Endodermal cell (in vitro differentiated cells): ENCODE data around the gene IMMP1L. TPM values are rescaled to one million over a fixed set of nuclear protein-coding genes. Genes with fewer than 3 reads are reported as not detected.
A peak's percentile ranks its signal among the peaks of the same experiment; 100 is the strongest.

Experiments
- DNase-seq: peaks from one replicate; pipeline ENCODE4 v3.0.0-alpha.2; 2017
- H3K27ac ChIP-seq: 2 replicates; pipeline ENCODE4 v1.5.1; 2013; ENCODE audit warnings: mild to moderate bottlenecking, low read depth, low read length, moderate library complexity
- H3K27me3 ChIP-seq: 2 replicates; pipeline ENCODE4 v1.6.1; 2013; ENCODE audit warnings: mild to moderate bottlenecking, low read length, moderate library complexity; ENCODE audit not compliant: insufficient read depth, control insufficient read depth, poor library complexity, severe bottlenecking
- H3K36me3 ChIP-seq: 2 replicates; pipeline ENCODE4 v1.7.0; 2013; ENCODE audit warnings: mild to moderate bottlenecking, low read length, moderate library complexity; ENCODE audit not compliant: control insufficient read depth, insufficient read depth
- H3K4me1 ChIP-seq: one replicate; pipeline ENCODE4 v1.7.0; 2013; ENCODE audit warnings: low read length; ENCODE audit not compliant: control insufficient read depth, insufficient read depth
- H3K4me3 ChIP-seq: 2 replicates; pipeline ENCODE4 v1.5.1; 2013; ENCODE audit warnings: mild to moderate bottlenecking, low read length, moderate library complexity
- H3K9ac ChIP-seq: 2 replicates; pipeline ENCODE4 v1.6.1; 2013; ENCODE audit warnings: mild to moderate bottlenecking, low read length, moderate library complexity; ENCODE audit not compliant: poor library complexity, severe bottlenecking; ENCODE audit errors: extremely low read depth
- H3K9me3 ChIP-seq: 2 replicates; pipeline ENCODE4 v1.6.1; 2013; ENCODE audit warnings: mild to moderate bottlenecking, low read length, moderate library complexity; ENCODE audit not compliant: control insufficient read depth
- H3K27ac Mint-ChIP-seq: 2 replicates; pipeline ENCODE4 v1.8.0; 2020; ENCODE audit warnings: mixed read lengths
- H3K27me3 Mint-ChIP-seq: 2 replicates; pipeline ENCODE4 v1.8.0; 2021; ENCODE audit warnings: mild to moderate bottlenecking, mixed read lengths; ENCODE audit not compliant: insufficient read depth
- H3K36me3 Mint-ChIP-seq: 2 replicates; pipeline ENCODE4 v1.8.0; 2020; ENCODE audit warnings: low read depth, mixed read lengths
- H3K4me1 Mint-ChIP-seq: 2 replicates; pipeline ENCODE4 v1.8.0; 2020; ENCODE audit warnings: mixed read lengths
- H3K4me3 Mint-ChIP-seq: 2 replicates; pipeline ENCODE4 v1.8.0; 2020; ENCODE audit warnings: mild to moderate bottlenecking, moderate library complexity, mixed read lengths
- H3K9me3 Mint-ChIP-seq: 2 replicates; pipeline ENCODE4 v1.8.0; 2020; ENCODE audit warnings: mild to moderate bottlenecking, mixed read lengths
- WGBS, 2 experiments: methylation state at CpG; one replicate each; pipeline versions ENCODE4 v1.1.5 to v1.1.7; 2013; ENCODE audit warnings: missing lambda C conversion rate in 2 of 2, mixed read lengths in 1 of 2; ENCODE audit not compliant: insufficient coverage in 1 of 2, insufficient read length in 1 of 2; 5-methylcytosine and 5-hydroxymethylcytosine counted together
- long read RNA-seq, 4 experiments: library from polyadenylated mRNA in 2 of 4; library from RNA in 1 of 4; library from capped mRNA in 1 of 4; stranded (forward) in 3 of 4; unstranded in 1 of 4; transcript quantifications; one replicate each; pipeline ENCODE4 v2.0.0, GENCODE V29; 2020 to 2021; ENCODE audit warnings: inconsistent platforms in 1 of 4
- polyA plus RNA-seq, 2 experiments: library from polyadenylated mRNA; stranded (reverse); fragments of 50-300 nt; gene quantifications; one replicate each; pipeline ENCODE4 v1.2.3, GENCODE V29; 2013
- total RNA-seq, 2 donors: library from RNA; stranded (reverse); fragmentation: NEBNext Ultra II Directional in 1 of 2; extraction: Animal tissue kit (Norgen Biotek cat#: 25700) in 1 of 2; gene quantifications; 2 replicates in 1 of 2; 3 replicates in 1 of 2; pipeline ENCODE4 v1.2.1, GENCODE V29; 2021
- TF ChIP-seq, protein P1 (sequence below): fragments of 200-600 bp; sonication (generic); conservative IDR thresholded peaks from 2 replicates; pipeline ENCODE4 v1.5.0; 2021; ENCODE audit warnings: antibody characterized with exemption, mild to moderate bottlenecking

IMMP1L gene, protein sequence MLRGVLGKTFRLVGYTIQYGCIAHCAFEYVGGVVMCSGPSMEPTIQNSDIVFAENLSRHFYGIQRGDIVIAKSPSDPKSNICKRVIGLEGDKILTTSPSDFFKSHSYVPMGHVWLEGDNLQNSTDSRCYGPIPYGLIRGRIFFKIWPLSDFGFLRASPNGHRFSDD
- 10 to 100 TPM; 28.9 to 44.9 TPM for total RNA-seq
- polyA plus RNA-seq (2013, experiment 1 of 2) = 58.4 TPM
- polyA plus RNA-seq (2013, experiment 2 of 2) = 54.3 TPM
- long read RNA-seq, experiment 1, transcript IMMP1L-209 (6 exons, 685 nt) = major isoform, 5 of 18 reads
- long read RNA-seq, experiment 1, transcript IMMP1L-213 (3 exons, 314 nt) = major isoform, 5 of 18 reads
- long read RNA-seq, experiment 1, partial matches to known transcripts = 2 of 18 reads
- long read RNA-seq, experiment 1, other reads (novel, unspliced or antisense) = 4 of 18 reads
- long read RNA-seq, experiment 2, transcript IMMP1L-213 (3 exons, 314 nt) = major isoform, 5 of 19 reads
- long read RNA-seq, experiment 2, partial matches to known transcripts = 1 of 19 reads
- long read RNA-seq, experiment 2, other reads (novel, unspliced or antisense) = 8 of 19 reads
- long read RNA-seq, experiment 3, partial matches to known transcripts = 1 of 9 reads
- long read RNA-seq, experiment 3, other reads (novel, unspliced or antisense) = 6 of 9 reads
- long read RNA-seq, experiment 4, partial matches to known transcripts = 0 of 14 reads
- long read RNA-seq, experiment 4, other reads (novel, unspliced or antisense) = 13 of 14 reads

DNA sequence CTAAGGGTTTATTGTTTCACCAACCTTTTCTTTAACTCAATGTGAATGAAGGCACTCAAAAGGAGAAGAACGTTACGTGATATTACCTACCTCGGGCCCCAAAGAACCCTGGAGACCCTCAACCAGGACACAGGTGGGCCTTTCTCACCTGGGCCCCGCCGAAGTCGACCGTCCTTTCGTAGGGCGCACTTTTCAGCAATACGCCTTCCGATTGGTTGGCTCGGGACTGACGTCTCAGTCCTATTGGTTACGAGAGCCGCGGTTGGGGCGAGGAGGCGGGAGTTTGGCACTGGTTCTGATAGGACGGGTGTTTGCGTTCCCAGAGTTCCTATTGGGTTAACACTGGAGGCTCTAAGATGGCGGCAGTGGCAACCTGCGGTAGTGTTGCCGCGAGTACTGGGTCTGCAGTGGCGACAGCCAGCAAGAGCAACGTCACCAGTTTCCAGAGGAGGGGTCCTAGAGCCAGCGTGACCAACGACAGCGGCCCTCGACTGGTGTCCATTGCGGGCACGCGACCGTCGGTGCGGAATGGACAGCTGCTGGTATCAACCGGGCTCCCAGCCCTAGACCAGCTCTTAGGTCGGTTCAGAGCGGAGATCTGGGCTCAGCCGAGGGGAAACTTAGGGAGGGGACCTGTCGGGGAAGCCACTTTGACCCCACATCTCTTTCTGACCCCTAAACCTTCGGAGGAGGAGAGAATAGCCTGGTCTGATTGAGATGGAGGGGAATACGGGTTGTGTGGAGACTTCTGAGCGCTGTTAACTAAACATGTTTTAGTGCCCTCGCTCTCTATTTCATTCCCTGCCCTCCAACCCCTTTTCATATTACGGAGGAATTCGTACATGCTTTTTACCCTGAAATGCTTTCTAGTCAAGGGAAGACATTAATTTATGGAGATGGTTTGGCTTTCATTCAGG is at the start of gene IMMP1L, which contains the start of gene ELP4:
Gene IMMP1L, minus strand, starts transcription at position 194 of the 917 bp plus-strand sequence. CDS start 46,346 bp downstream, outside the sequence.
Gene ELP4, plus strand, starts transcription at position 339 of the 917 bp plus-strand sequence. Its CDS starts 18 bp downstream, at position 357.
- Histone ChIP-seq H3K4me3 (peak within 1 kb of the TSS; percentile 92), H3K27me3 (no peaks in the 10 kb centered on the region), H3K9ac (peak within 1 kb of the TSS; percentile 88), H3K9me3 (no peaks in the 10 kb centered on the region), H3K4me1 (no peaks in the 10 kb centered on the region), H3K36me3 (no peaks in the 10 kb centered on the region), H3K27ac (peak within 1 kb of the TSS; percentile 90)
- H3K27me3 Mint-ChIP-seq = no peaks in the 10 kb centered on the region
- H3K27ac Mint-ChIP-seq = peak within 1 kb of the TSS; percentile 99
- peaks cover 18% of the 10 kb centered on the region for H3K4me1 Mint-ChIP-seq
- H3K36me3 Mint-ChIP-seq = peaks cover 16% of the 10 kb centered on the region
- H3K4me3 Mint-ChIP-seq = peak within 1 kb of the TSS; percentile 94
- 0% methylated on average over 25 to 46 of the region's 47 CpGs for WGBS, 2 experiments
- peak; percentile 98 for DNase-seq
- no peaks in the 10 kb centered on the region for H3K9me3 Mint-ChIP-seq
- TF ChIP-seq, protein P1, sequence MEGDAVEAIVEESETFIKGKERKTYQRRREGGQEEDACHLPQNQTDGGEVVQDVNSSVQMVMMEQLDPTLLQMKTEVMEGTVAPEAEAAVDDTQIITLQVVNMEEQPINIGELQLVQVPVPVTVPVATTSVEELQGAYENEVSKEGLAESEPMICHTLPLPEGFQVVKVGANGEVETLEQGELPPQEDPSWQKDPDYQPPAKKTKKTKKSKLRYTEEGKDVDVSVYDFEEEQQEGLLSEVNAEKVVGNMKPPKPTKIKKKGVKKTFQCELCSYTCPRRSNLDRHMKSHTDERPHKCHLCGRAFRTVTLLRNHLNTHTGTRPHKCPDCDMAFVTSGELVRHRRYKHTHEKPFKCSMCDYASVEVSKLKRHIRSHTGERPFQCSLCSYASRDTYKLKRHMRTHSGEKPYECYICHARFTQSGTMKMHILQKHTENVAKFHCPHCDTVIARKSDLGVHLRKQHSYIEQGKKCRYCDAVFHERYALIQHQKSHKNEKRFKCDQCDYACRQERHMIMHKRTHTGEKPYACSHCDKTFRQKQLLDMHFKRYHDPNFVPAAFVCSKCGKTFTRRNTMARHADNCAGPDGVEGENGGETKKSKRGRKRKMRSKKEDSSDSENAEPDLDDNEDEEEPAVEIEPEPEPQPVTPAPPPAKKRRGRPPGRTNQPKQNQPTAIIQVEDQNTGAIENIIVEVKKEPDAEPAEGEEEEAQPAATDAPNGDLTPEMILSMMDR = no peak

DNA sequence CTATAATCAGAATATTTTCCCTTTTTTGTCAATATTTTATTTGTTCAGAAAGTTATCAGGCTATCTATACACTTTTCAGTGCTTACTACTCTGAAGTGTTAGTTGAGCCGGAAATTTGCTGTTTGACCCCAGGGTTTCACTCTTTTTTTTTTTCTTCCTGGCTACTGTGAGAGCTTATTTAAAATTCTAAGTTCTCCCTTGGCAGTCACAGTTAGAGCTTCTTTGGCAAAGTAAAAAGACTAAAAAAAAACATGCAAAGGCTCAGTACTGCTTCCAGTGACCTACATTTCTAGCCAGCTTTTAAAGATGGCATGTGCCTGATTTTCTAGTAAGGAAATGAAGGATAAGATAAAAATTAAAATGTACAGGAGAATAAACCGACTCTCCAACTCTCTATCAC is 48.6 kb upstream of the IMMP1L start:
- H3K4me3 ChIP-seq = no peak overlapping the region
- peaks cover 18% of the 10 kb centered on the region for H3K9me3 ChIP-seq
- Mint-ChIP-seq H3K36me3 (peaks cover 11% of the 10 kb centered on the region), H3K27ac (peak overlapping the region; percentile 30), H3K9me3 (peaks cover 7% of the 10 kb centered on the region), H3K4me1 (peaks cover 4% of the 10 kb centered on the region), H3K4me3 (no peak overlapping the region), H3K27me3 (no peaks in the 10 kb centered on the region)
- TF ChIP-seq, protein P1 = no peak
- H3K27ac ChIP-seq = peak overlapping the region; percentile 31
- no peak for DNase-seq
- no peaks in the 10 kb centered on the region for H3K36me3 ChIP-seq
- no peaks in the 10 kb centered on the region for H3K4me1 ChIP-seq
- 0 to 42% methylated on average over 1 of the region's 2 CpGs for WGBS, 2 experiments
- H3K27me3 ChIP-seq = no peaks in the 10 kb centered on the region
- H3K9ac ChIP-seq = no peak overlapping the region

DNA sequence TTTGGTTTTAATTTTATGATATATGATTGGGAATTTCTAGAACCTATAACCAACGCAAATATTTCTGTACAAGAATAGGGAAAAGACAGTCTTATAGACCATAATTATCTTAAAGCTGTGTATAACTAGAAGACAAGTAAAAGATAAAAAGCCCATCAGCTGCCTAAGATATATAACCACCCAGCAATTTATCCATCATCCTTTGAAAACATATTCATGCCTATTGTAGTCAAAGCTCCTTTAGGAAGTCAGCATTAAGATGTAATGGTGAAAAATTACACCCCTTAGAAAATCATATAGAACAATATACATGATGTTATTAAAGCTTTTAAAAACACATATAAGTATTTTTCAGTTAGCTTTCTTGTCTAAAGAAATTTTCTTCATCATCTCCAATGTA is 46.5 kb upstream of the IMMP1L start:
- no peak for DNase-seq
- no peak overlapping the region for H3K27ac Mint-ChIP-seq

More for the DNA sequence above, 46.5 kb upstream of the IMMP1L start:
- Mint-ChIP-seq H3K9me3 (peaks cover 7% of the 10 kb centered on the region), H3K27me3 (no peaks in the 10 kb centered on the region), H3K4me3 (no peak overlapping the region), H3K4me1 (peaks cover 4% of the 10 kb centered on the region), H3K36me3 (peaks cover 11% of the 10 kb centered on the region)
- Histone ChIP-seq H3K27me3 (no peaks in the 10 kb centered on the region), H3K9ac (no peak overlapping the region), H3K27ac (no peak overlapping the region), H3K36me3 (no peaks in the 10 kb centered on the region), H3K9me3 (peaks cover 18% of the 10 kb centered on the region), H3K4me3 (no peak overlapping the region), H3K4me1 (no peaks in the 10 kb centered on the region)
- whole genome bisulfite sequencing, 2 experiments = no CpG with 5 or more reads among the region's 1 CpG
- TF ChIP-seq, protein P1 = no peak
